Heart left ventricle (tissue), 13 donors: ENCODE data around the gene MZB1.

Experiments used
- POLR2A ChIP-seq, 2 donors: fragments of 450-650 bp; IDR thresholded peaks; one replicate each; pipeline ENCODE4 v1.6.1; 2017; ENCODE audit warnings: antibody characterized with exemption in 2 of 2, mild to moderate bottlenecking in 2 of 2, moderate library complexity in 2 of 2
- TF ChIP-seq, protein P1 (sequence below), 12 donors: fragments of 200-600 bp; sonication (generic) in 4 of 12; IDR thresholded peaks; one replicate each; pipeline versions ENCODE4 v1.5.0 to v1.8.0; 2018 to 2022; ENCODE audit warnings: antibody characterized with exemption in 12 of 12, mild to moderate bottlenecking in 5 of 12
- donor health status: ischemic (EF 13 %, LVEDD 7.1; RV severe dilation, severe dysfunction).
- donor health status: DM: no; HTN: yes; CAD: no.
- donor health status: DM: no; HTN: no; CAD: no.
- donor health status: ischemic (EF 25% LVEDD 6.9; RV normal size, moderate dysfunction).
- donor health status: ischemic (EF 25% LVEDD 5.7; RV mildly dilated, moderate dysfunction).
- donor health status: ischemic (EF 35%, LVEDD 5.7; RV mildly dilated, moderate dysfunction).
- donor health status: nonischemic (EF 11% LVEDD 7.7; RV severe dilation, severe dysfunction).
- donor health status: DM: yes; HTN: yes; CAD: no.
- donor health status: PGD.
- donor health status: ischemic (EF 29% LVEDD 5.4; RV normal size, mild dysfunction).
- donor health status: nonischemic (EF 23%, LVEDD 6.1; RV moderate dilation, normal function).

GRCh38 chr5:139397921-139398320 lies 8.2 kb upstream of the MZB1 start:
- TF ChIP-seq, protein P1, sequence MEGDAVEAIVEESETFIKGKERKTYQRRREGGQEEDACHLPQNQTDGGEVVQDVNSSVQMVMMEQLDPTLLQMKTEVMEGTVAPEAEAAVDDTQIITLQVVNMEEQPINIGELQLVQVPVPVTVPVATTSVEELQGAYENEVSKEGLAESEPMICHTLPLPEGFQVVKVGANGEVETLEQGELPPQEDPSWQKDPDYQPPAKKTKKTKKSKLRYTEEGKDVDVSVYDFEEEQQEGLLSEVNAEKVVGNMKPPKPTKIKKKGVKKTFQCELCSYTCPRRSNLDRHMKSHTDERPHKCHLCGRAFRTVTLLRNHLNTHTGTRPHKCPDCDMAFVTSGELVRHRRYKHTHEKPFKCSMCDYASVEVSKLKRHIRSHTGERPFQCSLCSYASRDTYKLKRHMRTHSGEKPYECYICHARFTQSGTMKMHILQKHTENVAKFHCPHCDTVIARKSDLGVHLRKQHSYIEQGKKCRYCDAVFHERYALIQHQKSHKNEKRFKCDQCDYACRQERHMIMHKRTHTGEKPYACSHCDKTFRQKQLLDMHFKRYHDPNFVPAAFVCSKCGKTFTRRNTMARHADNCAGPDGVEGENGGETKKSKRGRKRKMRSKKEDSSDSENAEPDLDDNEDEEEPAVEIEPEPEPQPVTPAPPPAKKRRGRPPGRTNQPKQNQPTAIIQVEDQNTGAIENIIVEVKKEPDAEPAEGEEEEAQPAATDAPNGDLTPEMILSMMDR (IDR thresholded peaks at IDR 0.05): no peak
- TF ChIP-seq POLR2A (IDR thresholded peaks at IDR 0.05): no peak
